Esophagus muscularis mucosa (tissue), 4 donors: ENCODE measurements around the gene AFMID. TPM values are rescaled to one million over a fixed set of nuclear protein-coding genes. Genes with fewer than 3 reads are reported as not detected.
A peak's percentile ranks its signal among the peaks of the same experiment; 100 is the strongest.

Experiments
- DNase-seq: peaks from one replicate; pipeline ENCODE4 v3.0.0-alpha.2; 2017; ENCODE audit errors: extremely low spot score
- H3K27ac ChIP-seq, 4 donors: fragments of 200-600 bp; sonication (generic); replicated peaks in 1 of 4; 1 replicate in 3 of 4; 2 replicates in 1 of 4; pipeline ENCODE4 v1.5.1; 2016 to 2019; ENCODE audit warnings: mild to moderate bottlenecking in 1 of 4
- H3K27me3 ChIP-seq, 4 donors: fragments of 200-600 bp; sonication (generic); one replicate each; pipeline versions ENCODE4 v1.5.1 to v1.6.0; 2016 to 2019
- H3K36me3 ChIP-seq, 4 donors: fragments of 200-600 bp; sonication (generic); one replicate each; pipeline ENCODE4 v1.5.1; 2016 to 2019
- H3K4me1 ChIP-seq, 4 donors: fragments of 200-600 bp; sonication (generic); one replicate each; pipeline ENCODE4 v1.5.1; 2016 to 2019
- H3K4me3 ChIP-seq, 4 donors: fragments of 200-600 bp; sonication (generic); 1 replicate in 2 of 4; 2 replicates in 2 of 4; pipeline ENCODE4 v1.5.1; 2016 to 2019; ENCODE audit warnings: mild to moderate bottlenecking in 4 of 4, moderate library complexity in 1 of 4
- H3K9me3 ChIP-seq, 4 donors: fragments of 200-600 bp; sonication (generic); 1 replicate in 3 of 4; 2 replicates in 1 of 4; pipeline ENCODE4 v1.5.1; 2016 to 2019
- CTCF ChIP-seq, 3 experiments: fragments of 200-600 bp in 2 of 3; fragments of 450-650 bp in 1 of 3; sonication (generic) in 2 of 3; IDR thresholded peaks; one replicate each; pipeline ENCODE4 v1.5.1; 2017 to 2019; ENCODE audit warnings: antibody characterized with exemption in 3 of 3, mild to moderate bottlenecking in 2 of 3, moderate library complexity in 1 of 3
- EP300 ChIP-seq: sonication (generic); formaldehyde crosslinking; IDR thresholded peaks from one replicate; pipeline ENCODE4 v1.6.1; 2017; ENCODE audit warnings: antibody characterized with exemption
- POLR2A ChIP-seq: fragments of 450-650 bp; IDR thresholded peaks from one replicate; pipeline ENCODE4 v1.6.1; 2017; ENCODE audit warnings: antibody characterized with exemption, moderate library complexity, mild to moderate bottlenecking, low read depth
- POLR2AphosphoS5 ChIP-seq, 2 donors: sonication (generic); formaldehyde crosslinking; IDR thresholded peaks; one replicate each; pipeline ENCODE4 v1.6.1; 2017; ENCODE audit warnings: antibody characterized with exemption in 2 of 2
- WGBS: methylation state at CpG from one replicate; pipeline ENCODE4 v1.1.5; 2018; 5-methylcytosine and 5-hydroxymethylcytosine counted together
- intact Hi-C: fragments of 100-400 bp; cut with DNase I; formaldehyde crosslinking; loops from one replicate; pipeline ENCODE4 v1.15.1; 2023
- total RNA-seq, 4 donors: library from RNA; depleted of rRNA; stranded (reverse); fragments of >200 nt; gene quantifications; one replicate each; pipeline versions ENCODE4 v1.1.0 to v1.2.1, GENCODE V29; 2016

The AFMID gene
- total RNA-seq, 4 donors from 2014 or later = 15.7 to 44.3 (median 25.4) TPM

GRCh38 chr17:78164748-78165607, 22.2 kb upstream of the AFMID start:
- intact Hi-C loops = loop anchor here (5.0 kb wide), 1 partner anchor 87 kb away; no protein-coding TSS in a partner anchor
- H3K27me3 ChIP-seq = no peaks in the 10 kb centered on the region
- TF ChIP-seq POLR2A = no peak
- TF ChIP-seq CTCF (IDR thresholded peaks at IDR 0.05) = no peak
- H3K27ac ChIP-seq = no peak overlapping the region
- no peak overlapping the region for H3K4me3 ChIP-seq
- peaks cover 0 to 1% (median 0%) of the 10 kb centered on the region in 4 donors for H3K36me3 ChIP-seq
- H3K9me3 ChIP-seq = no peaks in the 10 kb centered on the region
- WGBS = 97% methylated on average over 15 of the region's 16 CpGs
- DNase-seq = no peak
- peaks cover 10 to 18% (median 17%) of the 10 kb centered on the region in 4 donors for H3K4me1 ChIP-seq

DNA sequence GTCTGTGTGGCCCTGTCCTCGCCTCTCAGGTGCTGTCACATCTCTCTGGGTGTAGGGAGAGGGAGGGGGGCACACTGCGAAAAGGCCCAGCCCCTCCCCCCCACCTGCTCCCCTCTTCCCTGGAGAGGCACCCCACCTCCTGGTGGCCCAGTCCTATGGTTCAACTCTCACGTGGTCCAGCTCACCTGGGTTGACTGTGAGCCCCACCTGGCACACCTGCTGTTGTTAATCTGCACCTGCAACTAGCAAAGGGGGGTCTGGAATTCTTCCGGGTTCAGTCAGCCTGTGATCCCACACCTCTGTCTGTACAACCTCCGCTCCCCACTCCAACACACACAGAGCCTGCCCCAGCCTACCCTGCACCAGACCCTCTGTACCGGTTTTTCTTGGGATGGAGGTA, 20.7 kb upstream of the AFMID start:
- H3K27me3 ChIP-seq = no peaks in the 10 kb centered on the region
- H3K27ac ChIP-seq = no peak overlapping the region
- no peak for TF ChIP-seq CTCF (IDR thresholded peaks at IDR 0.05)
- TF ChIP-seq POLR2AphosphoS5 (IDR thresholded peaks at IDR 0.05) = no peak
- TF ChIP-seq POLR2A = no peak
- TF ChIP-seq EP300 = no peak
- intact Hi-C loops = loop anchor here (5.0 kb wide), 1 partner anchor 86 kb away; no protein-coding TSS in a partner anchor
- no peak overlapping the region for H3K4me3 ChIP-seq
- peaks cover 23 to 33% (median 32%) of the 10 kb centered on the region in 4 donors for H3K4me1 ChIP-seq
- no peak for DNase-seq
- WGBS = 65% methylated on average over 6 of the region's 6 CpGs
- H3K36me3 ChIP-seq = peaks cover 0 to 16% (median 10%) of the 10 kb centered on the region in 4 donors
- no peaks in the 10 kb centered on the region for H3K9me3 ChIP-seq

DNA sequence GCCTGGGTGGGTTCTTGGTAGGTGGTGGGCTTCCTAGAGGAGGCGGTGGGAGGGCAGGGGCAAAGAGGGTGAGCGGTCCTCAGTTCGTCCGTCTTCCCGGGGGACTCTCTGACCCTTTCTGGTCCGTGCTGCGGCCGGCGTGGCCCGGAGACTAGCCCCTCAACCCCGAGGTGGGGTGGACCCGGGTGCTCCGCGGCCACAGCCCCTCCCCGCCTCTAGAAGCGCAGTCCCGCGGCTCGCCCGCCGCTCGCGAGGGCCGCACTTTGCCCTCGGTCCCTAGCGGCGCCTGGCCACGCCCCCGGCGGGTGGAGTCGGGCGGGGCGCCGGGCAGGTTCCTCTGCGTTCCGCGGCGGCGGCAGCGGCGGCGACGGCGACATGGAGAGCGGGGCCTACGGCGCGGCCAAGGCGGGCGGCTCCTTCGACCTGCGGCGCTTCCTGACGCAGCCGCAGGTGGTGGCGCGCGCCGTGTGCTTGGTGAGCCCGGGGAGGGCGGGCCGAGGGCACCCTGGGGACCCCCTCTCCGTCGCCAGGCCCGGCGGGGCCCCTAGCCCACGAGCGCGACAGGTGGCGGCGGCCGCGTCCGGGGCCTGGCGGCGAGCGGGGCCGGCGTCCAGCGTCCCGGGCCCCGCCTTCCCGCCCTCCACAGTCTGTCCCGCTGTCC, 18.8 kb upstream of the AFMID start, which contains the start of gene SYNGR2:
TSS of gene SYNGR2 (plus strand) at position 340 of the 661 bp plus-strand sequence. CDS start at position 376, 36 bp downstream.
- TF ChIP-seq POLR2AphosphoS5 (IDR thresholded peaks at IDR 0.05) = peak; percentile 74 to 88
- no peak for TF ChIP-seq EP300
- TF ChIP-seq CTCF (IDR thresholded peaks at IDR 0.05) = peak in 1 of 3 experiments; percentile 14
- TF ChIP-seq POLR2A = peak; percentile 83
- H3K27me3 ChIP-seq = no peaks in the 10 kb centered on the region
- peak within 1 kb of the TSS; percentile 91 to 98 (median 95) for H3K27ac ChIP-seq
- peaks cover 0 to 29% (median 22%) of the 10 kb centered on the region in 4 donors for H3K36me3 ChIP-seq
- intact Hi-C loops = loop anchor here (5.0 kb wide), 1 partner anchor 84 kb away; no protein-coding TSS in a partner anchor
- H3K4me3 ChIP-seq = peak within 1 kb of the TSS; percentile 75 to 99 (median 86)
- DNase-seq = no peak
- H3K4me1 ChIP-seq = peaks cover 43 to 52% (median 51%) of the 10 kb centered on the region in 4 donors
- no peaks in the 10 kb centered on the region for H3K9me3 ChIP-seq
- 0% methylated on average over 1 of the region's 84 CpGs for WGBS

GRCh38 chr17:78168903-78169793, 18.0 kb upstream of the AFMID start:
- Histone ChIP-seq H3K36me3 (peaks cover 0 to 29% (median 22%) of the 10 kb centered on the region in 4 donors), H3K9me3 (no peaks in the 10 kb centered on the region), H3K27ac (peak overlapping the region; percentile 91 to 98 (median 95)), H3K4me1 (peaks cover 51 to 60% (median 59%) of the 10 kb centered on the region in 4 donors), H3K27me3 (no peaks in the 10 kb centered on the region), H3K4me3 (peak overlapping the region; percentile 75 to 99 (median 86))
- intact Hi-C loops = loop anchor here (5.0 kb wide), 1 partner anchor 83 kb away; no protein-coding TSS in a partner anchor
- DNase-seq = peak; percentile 94
- TF ChIP-seq POLR2A (no peak), EP300 (no peak), CTCF (IDR thresholded peaks at IDR 0.05) (no peak), POLR2AphosphoS5 (IDR thresholded peaks at IDR 0.05) (no peak)
- WGBS = 80% methylated on average over 1 of the region's 38 CpGs
